HG02840 (cell line): ENCODE measurements around the gene ZDHHC8.

Experiments used
- ATAC-seq: cut with Tn5 transposase; IDR thresholded peaks from one replicate; pipeline ENCODE4 v1.9.1; 2021; ENCODE audit warnings: mild to moderate bottlenecking, moderate library complexity, moderate number of reproducible peaks; ENCODE audit not compliant: unreplicated experiment, low FRiP score

The ZDHHC8 gene

DNA sequence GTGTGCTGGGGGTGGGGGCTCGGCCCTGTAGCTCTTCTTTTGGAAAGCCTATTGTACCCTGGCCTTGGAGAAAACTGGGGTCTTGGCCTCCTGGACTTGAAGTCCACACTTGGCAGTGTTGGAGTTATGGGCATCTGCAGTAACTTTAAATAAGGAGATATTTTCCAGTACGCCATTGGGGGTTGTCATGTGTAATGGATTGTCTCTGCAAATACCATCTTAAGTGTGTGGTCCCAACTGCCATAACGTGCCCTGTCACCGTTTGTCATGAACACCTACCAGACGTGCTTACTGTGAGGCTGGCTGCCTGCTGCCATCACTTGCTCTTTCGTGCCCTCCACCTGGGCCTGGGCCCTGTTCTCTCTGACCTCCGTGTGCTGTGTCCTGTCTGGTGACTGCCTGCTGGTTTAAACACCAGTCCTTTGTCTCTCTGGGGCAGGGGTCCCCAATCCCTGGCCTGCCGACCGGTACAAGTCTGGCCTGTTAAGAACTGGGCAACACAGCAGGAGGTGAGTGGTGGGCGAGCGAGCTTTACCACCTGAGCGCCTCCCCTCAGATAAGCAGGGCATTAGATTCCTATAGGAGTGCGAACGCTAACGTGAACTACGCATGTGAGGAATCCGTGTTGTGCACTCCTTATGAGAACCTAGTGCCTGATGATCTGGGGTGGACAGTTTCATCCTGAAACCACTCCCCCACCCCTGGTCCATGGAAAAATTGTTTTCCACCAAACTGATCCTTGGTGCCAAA, 3.6 kb upstream of the ZDHHC8 start:
- ATAC-seq = no peak

DNA sequence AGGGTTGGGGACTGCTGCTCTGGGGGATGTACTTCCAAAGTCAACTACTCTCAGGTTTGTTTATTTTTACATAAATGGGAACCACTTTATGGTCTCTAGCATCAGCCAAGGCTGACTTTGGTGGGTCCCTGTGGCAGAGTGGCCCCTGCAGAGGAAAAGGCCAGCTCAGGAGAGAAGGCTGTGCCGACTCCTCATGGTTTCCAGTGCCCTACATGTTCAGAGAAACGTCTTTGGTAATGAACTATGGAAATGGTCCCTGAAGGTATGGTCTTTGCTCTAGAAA, 3.0 kb upstream of the ZDHHC8 start:
- ATAC-seq = no peak

DNA sequence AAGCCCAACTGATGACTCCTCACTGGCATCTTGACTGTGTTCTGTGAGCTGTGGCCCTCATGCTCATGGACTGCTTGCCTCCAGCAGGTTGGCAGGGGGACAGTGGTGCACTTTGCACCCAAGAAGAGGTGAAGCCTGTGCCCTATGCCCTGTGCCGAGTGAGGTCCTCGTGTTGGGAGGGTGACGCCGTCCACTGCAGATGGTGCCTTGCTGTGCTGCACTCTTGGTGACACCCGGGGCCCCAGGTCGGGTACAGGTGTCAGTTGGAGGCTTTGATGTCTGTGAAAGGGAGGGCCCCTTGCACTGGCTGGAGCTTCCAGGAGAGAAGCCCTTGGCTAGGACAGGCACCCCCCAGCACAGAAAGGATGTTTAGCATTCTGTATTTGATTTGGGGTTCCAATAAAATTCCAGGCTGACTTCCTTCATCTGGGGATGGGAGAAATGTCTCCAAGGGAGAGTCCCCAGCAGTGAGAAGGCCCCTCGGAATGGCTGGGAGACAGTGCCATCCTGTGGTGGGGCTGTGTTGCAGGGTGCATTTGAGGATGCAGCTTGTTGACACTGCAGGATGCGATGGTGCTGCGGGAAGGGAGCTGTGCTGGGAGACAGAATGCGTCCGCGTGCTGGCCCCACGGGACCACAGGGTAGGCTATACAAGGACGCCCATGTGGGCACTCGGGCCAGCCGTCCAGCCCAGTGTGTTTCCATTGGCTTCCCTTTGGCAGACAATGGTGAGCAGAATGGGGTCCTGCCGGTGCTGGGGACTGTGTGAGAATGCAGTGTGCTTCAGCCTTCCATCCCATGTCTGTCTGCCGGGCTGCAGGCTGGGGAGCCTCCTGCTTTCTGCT, 2.5 kb upstream of the ZDHHC8 start:
- no peak for ATAC-seq

DNA sequence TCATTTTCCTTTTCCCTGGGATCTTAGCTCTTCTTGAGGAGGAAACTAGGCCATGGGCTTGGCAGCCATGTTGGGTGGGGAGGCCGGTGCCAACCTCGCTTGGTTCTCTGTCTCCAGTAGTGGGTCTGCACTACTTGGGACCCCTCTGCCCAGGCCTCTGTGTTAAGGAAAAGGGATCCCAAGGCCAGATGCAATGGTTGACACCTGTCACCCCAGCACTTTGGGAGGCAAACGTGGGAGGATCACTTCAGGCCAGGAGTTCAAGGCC, 1.9 kb upstream of the ZDHHC8 start:
- no peak for ATAC-seq

DNA sequence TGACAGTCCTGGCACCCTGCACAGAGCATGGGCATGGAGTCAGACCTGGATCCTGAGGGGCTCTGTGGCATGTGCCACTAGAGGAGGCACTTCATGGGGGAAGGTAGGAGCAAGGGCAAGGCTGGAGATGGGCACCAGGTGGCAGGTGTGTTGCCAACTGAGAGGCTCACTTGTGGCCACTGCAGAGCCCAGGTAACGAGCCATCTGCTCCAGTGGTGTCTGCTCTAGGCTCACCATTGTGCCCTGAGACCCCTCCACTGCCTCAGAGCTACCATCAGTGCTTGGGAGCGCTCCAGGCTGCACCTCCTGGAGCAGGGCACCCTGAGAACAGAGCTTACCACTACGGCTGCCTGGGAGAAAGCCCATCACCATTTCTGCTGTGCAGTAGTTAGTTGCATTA, 1.3 kb upstream of the ZDHHC8 start:
- no peak for ATAC-seq

DNA sequence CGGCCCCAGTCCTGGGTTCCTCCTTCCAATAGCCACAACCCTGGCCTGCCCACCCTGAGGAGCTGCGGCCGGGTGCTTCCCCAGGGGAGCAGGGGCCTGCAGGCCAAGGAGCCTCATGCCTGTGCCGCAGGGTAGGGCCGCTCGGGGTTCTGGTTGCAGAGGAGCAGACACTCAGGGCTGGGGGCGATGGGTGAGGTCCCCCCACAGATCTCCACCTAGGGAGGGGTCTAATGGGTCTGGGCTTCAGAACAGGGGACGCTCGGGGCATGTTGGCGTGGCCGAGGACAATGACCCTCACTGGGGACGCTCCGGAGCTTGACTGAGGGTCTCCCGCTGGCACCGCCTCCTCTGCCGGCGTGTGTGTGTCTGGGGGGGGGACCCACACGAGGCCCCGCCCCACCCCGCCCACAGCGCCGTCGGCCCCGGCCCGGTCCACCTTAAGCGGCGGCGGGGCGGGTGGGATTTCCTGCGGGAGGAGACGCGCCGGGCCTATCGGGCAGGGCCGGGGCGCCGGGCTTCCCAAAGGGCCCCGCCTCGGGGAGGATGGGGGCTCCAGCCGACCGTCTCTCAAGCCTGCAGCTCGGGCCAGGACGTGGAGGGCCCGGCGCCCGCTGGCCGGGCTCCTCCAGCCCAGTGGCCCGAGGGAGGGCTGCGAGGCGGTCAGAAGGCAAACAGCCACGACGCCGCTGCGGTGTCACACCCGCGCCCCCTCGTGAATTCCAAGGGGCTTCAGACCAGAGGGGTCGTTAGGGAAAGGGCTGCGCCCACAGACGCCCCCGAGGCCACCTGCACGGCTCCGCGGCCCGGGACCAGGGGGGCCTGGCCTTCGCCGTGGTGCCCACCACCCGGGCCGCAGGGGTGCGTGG, 640 bp upstream of the ZDHHC8 start:
- peak; percentile 49 for ATAC-seq

DNA sequence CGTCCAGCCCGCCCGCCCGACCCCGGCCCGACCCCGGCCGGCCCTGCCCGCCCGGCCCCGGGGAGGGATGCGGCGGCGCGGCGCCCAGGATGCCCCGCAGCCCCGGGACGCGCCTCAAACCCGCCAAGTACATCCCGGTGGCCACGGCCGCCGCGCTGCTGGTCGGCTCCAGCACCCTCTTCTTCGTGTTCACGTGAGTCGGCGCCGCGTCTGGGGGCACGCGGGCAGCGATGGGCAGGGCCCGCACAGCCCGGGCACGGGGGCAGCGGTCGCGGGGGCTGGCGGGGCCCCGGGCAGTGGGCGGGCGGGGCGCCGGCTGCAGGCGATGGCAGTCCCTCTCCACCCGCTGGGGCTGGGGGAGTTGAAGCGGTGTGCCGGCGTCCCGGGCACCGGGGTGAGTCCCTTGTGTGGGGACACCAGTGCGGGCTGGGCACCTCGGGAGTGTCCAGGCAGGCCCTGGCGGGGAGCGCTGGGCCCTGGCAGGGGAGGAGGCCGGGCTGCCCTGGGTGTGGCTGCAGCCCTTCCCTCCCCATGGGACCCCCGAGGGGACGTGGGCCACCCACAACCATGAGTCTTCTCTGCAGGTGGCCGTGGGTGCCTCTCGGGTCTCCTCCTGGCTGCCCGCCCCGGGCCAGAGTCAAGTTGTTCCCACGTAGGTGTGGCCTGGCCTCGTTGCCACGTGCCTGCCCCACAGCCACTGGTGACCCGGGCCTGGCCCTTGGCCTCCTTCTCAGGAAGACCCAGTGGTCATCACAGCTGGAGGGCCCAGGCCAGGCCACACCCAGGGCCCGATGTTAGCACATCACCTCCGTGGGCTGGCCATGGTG, 468 bp downstream of the ZDHHC8 start:
- no peak for ATAC-seq

DNA sequence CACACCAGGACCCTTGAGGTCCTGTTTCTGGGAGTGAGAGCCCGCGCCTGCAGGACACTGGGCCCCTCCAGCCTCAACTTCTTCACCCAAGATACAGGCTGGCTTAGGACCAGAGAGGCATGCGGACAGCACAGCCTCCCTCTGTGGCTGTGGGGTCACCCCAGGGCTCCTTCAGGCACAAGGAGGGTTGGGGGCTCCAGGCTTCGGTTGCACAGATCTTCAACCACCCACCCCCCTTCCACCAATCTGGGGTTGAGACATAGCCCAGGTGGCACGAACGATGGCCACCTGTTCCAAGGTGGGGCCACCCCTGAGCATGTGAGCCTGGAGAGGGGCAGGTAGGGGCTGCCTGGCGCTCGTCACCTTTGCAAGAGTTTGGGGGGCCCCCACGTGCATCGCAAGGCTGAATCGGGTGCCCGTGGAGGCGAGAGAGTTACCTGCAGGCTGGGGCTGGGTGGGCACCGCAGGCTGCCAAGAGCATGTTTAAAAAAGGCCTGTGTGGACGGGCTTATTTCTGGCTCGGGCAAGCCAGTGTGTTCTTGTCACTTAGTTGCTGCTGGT, 1.2 kb downstream of the ZDHHC8 start:
- ATAC-seq = no peak

DNA sequence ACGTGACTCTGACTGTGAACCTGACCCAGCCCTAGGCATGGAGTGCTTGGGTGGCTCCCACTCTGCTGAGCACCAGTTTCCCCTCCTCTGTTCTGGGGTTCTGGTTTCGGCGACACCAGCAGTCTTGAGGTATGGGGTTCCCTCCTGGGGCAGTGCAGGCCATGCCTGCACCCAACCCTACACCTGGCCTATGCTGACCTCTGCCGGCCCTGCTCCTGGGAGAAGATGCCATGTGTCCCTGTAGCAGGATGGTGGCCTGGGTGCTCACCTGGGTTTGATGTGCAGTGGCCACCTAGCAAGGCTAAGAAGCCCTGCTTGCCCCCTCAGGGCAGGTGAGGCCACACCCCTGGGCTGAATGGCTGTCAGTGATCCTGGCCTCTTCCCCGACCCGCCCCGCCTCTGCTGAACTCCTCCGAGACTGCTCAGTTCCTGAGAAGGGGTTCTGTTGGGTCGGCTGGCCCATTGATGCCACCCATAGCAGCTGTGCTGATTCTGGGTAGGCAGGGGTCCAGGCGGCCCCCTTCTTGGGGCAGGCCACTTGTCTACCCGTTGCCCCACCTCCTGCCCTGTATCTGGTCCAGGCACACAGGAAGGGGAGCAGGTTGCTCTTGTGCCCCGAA, 2.4 kb downstream of the ZDHHC8 start:
- no peak for ATAC-seq

DNA sequence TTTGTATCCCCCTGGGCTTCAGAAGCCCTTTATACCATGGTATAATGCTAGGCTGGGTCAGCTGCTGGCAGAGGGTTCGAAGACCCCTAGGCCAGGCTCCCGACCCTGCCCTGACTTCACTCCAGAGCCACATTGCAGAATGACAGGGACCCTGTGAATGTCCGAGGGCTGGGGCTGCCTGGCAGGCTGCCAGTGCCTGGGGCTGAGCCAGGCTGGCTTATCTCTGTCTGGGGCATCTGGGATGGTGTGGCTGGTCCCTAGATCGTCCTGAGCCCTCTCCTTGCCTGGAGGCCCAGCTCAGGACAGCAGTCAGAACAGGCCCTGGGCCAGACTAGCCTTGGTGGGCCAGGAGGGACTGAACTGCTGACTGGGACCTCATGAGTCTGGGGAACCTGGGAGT, 3.7 kb downstream of the ZDHHC8 start:
- no peak for ATAC-seq

DNA sequence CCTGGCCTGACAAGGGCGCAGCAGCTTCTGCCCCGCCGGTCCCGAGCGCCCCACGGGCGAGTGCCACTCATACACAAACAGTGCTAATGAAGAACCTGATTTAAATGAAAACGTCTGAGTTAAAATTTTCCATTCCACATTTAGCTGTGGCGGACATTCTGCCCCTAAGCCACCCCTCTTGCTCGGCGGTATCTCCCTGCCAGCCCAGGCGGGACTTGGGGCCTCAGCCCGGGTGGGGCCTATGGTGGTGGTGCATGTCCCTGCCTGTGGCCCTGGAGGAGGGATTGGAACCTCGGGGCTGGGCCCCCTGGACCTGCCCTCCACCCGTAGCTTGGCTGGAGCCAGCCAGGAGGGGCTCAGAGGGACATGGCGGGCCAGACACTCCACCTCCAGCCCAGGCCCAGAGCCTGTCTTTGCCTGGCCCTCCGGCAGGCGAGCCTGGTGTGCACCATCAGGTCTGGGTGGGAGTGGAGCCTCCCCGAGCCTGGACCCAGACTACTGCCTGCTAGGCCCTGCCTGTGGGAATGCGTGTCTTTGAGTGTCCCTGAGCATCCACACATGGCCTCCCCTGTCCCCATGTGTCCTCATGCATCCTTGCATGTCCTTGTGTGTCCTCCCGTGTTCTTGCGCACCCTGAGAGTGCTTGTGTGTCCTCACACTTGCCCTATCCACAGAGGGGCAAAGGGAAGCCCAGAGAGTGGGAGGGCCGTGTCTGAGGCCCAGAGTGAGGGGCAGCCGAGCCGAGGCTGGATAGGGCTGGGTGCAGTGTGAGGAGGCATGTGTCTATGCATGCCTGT, 4.4 kb downstream of the ZDHHC8 start:
- no peak for ATAC-seq

DNA sequence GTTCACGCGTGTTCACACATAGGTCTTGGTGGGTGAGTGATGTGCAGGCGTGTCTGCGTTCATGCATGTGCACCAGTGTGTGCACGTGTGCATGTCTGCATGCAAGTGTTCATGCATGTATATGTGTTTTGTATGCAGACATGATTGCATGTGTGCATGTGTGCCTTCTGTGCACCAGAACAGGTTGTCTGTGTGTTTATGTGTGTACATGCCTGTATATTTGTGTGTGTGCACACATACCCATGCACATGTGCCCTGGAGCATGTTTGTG, 4.9 kb downstream of the ZDHHC8 start:
- no peak for ATAC-seq

DNA sequence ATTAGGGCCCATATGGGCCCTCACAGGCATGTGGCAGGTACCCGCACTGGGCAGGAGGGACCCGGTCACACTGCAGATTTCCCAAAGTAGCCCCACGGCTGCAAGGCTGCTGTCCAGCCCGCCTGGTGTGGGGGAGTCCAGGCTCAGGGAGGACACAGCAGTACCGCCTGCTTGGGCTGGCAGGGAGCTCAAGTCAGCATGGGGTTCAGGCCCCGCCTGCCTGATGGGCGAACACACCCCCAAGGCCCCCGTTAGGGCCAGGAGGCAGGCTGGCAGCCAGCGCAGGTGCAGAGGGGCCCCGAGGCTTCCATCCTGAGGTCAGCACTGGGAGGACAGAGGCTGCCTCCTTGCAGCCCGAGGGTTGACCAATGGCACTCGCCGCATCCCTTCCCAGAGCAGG, 5.5 kb downstream of the ZDHHC8 start:
- ATAC-seq = no peak

DNA sequence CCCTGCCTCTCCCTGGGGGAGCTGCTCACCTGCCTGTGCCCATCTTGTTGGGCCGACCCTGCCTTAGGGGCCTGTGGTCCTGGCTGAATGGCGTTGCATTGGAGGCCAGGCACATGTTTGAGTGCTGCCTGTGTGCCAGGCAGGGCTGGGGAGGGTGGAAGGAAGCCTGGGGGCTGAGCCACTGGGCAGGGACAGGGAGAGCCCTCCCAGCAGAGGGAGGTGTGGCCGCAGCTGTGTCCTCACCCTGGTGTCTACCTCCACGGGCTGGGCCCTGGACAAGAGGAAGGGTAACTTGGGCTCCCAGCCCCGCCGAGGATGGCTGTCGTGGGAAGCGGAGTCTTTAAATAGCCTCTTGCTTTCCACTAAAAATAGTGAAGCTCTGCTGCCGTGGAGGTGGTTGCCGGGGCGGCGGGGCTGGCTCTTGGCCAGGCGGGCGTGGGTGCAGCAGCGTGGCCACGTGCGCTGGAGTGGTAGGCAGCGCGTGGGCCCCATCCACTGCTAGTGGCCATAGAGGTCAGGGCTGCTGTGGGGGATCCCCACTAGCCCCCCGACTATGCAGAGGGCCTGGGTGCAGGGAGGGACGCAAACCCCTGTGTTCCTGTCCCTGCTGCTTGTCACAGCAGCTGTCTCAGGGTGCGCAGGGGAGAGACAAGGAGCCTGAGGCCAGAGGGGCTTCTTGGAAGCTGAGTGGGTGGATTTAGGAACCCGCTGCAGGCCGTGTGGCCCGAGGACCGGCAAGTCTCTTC, 6.2 kb downstream of the ZDHHC8 start:
- ATAC-seq = no peak

DNA sequence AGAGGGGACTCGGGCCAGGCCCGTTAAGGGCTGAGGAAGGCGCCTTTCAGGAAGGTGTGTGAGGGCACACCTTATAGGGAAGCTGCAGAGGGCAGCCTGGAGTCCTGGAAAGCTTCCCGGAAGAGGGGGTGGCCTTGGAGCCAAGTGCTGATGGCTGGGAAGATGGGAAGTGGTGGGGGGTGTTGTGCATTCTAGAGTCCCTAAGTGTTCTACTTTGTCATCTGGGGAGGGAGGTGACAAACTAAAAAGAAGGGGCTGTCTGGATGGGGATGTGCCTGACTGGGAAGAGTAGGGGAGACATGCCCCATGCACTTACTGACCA, 6.8 kb downstream of the ZDHHC8 start:
- ATAC-seq = no peak

DNA sequence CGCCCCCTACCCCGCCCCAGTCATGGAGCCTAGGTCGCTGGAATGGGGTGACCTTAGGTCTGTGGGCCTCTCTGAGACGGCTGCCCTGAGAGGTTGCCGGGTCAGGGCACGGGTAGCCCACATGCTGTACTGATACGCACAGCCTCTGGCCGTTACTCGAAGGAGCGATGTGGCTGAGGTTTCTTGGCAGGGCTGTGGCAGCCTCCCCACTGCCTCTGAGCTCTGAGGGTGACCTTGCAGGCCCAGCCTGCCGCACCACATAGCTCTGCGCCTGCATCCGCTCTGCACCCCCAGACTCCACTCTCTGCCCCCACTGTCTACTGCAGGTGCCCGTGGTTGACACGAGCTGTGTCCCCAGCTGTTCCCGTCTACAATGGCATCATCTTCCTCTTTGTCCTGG, 7.3 kb downstream of the ZDHHC8 start:
- ATAC-seq = no peak

DNA sequence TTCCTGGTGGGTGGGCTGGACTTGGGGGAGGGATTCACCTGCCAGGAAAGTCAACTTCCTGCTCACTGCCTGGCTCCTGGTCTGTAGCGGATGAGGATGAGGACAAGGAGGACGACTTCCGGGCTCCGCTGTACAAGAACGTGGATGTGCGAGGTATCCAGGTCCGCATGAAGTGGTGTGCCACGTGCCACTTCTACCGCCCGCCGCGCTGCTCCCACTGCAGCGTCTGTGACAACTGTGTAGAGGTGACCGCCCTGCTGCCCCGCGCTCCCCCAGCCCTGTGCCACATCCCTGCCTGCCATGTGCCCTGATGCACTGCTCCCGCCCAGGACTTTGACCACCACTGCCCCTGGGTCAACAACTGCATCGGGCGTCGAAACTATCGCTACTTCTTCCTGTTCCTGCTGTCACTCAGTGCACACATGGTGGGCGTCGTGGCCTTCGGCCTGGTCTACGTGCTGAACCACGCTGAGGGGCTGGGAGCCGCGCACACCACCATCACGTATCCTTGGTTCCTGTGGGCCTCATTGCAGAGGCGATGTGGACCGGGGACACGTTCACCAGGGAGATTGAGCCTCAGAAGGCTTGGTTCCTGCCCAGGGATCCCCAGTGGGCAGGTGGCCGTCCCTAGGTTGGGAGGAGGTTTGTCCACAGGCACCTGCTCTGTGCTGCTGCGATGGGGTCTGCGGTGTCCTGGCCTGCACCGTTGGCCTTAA, 7.9 kb downstream of the ZDHHC8 start:
- no peak for ATAC-seq

DNA sequence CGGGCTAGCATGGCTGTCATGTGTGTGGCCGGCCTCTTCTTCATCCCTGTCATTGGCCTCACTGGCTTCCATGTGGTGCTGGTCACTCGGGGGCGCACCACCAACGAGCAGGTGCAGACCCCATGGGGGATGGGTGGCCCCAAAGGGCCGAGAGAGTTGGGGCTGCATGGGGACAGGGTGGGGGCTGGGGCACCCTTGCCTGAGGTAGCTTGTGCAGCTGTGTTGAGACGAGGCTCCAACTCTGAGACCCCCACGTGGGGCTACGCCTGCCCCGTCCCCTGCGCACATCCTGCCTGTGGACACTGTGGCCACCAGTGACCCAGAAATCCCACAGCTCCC, 8.5 kb downstream of the ZDHHC8 start:
- no peak for ATAC-seq
